Renal pelvis (tissue), 4 donors: ENCODE measurements around the gene OSBP2. TPM values are rescaled to one million over a fixed set of nuclear protein-coding genes. Genes with fewer than 3 reads are reported as not detected.

ENCODE experiments used
- DNase-seq: peaks from one replicate; pipeline ENCODE4 v3.0.0-alpha.2; 2013
- polyA plus RNA-seq, 3 donors: library from polyadenylated mRNA; unstranded; fragments of 120-200 nt; gene quantifications; one replicate each; pipeline ENCODE4 v1.2.1, GENCODE V29; 2013; ENCODE audit not compliant: insufficient read length in 3 of 3

The OSBP2 gene
- polyA plus RNA-seq, 3 donors, result 5.6 to 6.7 (median 5.9) TPM

DNA sequence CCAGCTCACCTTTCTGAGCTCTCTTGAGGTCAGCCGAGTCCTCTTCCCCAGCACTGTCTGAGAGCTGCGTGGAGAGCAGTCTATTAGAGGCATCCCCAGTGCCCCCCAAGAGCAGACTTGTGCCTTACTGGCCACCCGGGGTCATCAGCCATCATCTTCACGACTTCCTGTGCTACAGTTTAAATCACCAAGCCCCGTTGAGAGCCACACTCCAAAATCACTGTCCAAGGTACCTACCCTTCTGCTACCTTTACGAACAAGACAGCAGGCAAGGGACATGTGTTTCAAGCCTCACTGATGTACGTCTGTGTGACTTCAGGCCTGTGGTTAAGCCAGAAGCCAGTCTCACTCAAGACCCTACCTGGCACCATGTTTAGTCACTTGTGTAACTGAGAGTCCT, 238.8 kb downstream of the OSBP2 start:
- DNase-seq, result no peak

- no peak for DNase-seq
Observed at GRCh38 chr22:30934053-30934452, 239.4 kb downstream of the OSBP2 start.

DNA sequence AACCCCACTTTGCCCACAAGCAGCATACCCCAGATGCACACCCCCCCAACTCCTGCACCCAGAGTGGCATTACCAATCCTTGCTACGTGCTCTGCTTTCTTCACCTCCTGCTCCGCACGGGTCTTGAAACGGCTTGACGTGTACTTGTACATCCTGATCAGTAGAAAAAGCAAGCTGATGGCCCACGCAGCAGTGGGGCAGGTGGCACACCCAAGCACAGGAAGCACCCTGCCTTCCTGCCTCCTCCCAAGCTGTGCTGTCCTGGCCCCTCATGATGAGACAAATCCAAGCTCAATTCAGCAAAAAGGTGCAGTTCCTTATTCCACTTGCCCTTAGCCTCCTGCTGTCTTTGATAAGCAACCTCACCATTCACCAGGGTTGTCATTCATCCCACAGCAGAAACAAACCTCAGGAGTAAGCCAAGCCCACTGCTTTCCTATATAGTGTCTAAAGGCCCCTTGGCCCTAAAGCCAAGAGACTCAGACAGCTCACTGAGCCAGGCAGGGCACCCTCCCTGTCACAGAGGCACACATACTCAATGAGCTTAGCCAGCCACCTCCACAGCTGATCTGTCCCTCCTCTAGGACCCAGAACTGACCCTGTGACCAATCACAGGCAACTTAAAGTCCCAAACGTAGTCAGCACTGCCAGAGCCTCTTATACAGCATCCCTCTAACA, 246.2 kb downstream of the OSBP2 start:
- DNase-seq, result no peak

DNA sequence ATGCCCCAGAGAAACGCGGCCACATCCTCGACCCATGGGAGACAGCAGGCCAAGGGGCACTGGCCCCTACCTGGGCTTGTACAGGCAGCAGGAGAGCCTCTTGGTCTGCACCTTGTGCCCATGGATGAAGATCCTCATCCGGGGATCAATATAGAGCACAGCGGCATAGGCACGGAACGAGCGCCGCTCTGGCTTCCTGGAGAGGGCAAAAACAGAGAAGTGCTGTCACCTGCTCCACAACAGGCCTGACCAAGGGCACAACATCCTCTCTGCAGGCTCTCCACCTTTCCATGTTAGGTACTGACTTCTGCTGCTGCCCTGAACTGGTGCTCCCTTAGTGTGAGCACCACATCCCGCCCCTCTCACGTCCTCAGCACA, 246.7 kb downstream of the OSBP2 start:
- DNase-seq, result no peak

DNA sequence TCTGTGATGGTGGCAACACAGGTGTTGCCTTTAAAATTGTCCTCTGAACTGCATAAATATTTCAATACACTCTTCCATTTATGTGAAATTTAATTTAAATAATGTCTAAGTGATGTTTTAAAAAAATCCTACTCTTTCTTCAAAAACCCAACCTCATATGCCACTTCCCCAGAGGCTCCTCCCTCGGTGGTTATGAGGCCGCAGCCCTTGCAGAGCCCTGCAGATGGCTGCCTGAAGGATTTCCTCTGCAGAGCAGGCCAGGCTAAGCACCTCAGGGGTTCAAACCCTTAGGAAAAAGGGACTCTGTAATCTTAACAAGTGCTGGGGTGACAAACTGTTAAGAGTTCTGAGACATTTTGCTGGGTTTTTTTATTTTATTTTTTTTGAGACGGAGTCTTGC, 248.7 kb downstream of the OSBP2 start:
- no peak for DNase-seq

- DNase-seq, result no peak
Observed at GRCh38 chr22:30944986-30945385, 250.3 kb downstream of the OSBP2 start.

- DNase-seq, result no peak
Observed at GRCh38 chr22:30945653-30946052, 251.0 kb downstream of the OSBP2 start.

GRCh38 chr22:30946354-30946753, 251.7 kb downstream of the OSBP2 start:
- DNase-seq, result no peak

DNA sequence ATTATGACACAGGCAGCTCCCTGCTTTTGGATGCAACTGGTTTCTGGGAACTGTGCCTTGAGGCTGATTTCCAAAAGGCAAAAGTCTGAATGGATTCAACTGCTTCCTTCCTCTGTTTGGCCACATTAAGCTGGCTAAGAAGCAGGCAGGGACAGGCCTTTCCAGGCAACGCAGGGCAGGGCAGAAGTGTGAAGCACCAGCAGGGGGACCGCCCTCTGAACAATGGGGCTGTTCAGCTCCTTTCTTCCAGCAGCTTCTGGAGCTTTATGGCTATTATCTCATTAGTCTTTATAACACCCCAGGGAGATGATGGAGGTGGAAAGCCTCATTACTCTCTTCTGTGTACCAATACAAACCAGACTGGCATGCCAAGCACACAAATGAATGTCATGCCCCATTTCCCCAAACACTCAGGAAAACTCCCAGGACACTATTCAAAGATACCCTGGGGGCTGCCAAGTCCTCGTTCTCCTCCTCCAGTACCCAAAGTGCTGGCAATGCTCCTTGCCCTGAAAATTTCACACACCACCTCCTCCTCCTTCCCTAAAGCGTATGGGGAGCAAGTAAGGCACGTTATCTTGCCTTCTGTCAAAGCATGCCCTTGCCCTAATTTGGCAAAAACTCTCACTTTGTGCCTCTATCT, 252.6 kb downstream of the OSBP2 start:
- no peak for DNase-seq

DNA sequence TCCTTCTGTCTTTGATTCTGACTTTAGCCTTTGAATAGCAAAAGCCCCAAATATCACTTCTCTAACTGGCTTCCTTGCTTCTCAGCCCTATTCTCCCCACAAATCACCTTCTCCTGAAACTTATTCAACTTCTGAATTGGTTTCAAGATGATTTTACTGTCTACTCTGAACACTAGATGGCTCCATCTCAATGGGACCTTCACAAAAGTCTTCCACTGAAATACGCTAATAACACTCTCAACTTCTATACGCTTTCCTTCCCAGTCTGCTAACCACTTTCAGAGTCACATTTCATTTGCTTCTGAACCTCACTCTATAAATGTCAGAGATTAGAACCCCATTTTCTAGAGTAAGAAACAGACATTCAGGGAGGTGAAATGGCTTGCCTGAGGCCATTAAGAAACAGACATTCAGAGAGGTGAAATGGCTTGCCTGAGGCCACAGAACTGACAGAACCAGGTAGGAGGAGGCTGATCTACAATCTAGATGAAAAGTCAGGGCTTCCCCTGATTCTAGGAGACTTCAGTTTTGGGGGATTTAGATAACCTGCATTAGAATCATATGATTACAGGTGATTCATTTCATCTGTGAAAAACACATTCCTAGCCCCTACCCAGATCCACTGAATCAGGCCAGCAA, 253.3 kb downstream of the OSBP2 start:
- DNase-seq, result peak; percentile 53

- DNase-seq, result no peak
Observed at GRCh38 chr22:30948930-30949342, 254.3 kb downstream of the OSBP2 start.

- DNase-seq, result no peak
Observed at GRCh38 chr22:30949934-30950660, 255.4 kb downstream of the OSBP2 start.

DNA sequence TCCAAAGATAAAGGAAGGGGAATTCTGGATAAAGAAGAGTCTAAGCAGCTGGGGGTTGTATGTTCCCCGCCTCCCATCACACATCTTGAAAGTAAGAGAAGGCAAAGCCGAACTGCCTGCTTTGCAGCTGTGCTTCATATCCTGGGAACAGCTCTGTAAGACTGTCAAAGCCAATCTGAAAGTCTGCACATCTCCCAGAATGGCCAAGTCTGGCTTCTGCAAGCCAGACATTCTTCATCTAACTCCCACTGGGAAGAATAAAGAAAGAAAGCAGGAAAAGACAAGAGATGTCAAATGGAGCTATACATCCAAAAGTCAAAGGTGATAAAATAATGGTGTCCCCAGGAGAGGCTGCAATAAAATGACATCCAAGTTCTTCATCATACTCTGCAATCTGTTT, 258.5 kb downstream of the OSBP2 start:
- no peak for DNase-seq

DNA sequence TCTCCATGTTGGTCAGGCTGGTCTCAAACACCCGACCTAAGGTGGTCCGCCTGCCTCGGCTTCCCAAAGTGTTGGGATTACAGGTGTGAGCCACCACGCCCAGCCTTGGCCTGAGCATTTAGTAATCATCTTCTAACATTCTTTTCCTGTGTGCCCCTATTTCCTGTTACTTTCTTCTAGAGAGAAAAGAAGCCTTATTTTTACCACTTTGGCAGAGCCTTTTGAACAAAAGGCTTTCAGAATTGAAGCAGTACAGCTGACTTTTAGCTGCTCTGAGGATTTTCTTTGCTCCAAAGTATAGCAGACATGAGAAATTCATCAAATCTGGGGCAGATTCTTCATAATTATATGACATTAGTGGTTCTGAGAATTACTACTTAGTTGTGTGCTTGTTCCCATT, 260.5 kb downstream of the OSBP2 start:
- no peak for DNase-seq

Other genes starting within 250 kb of the OSBP2 start
- under 1 TPM in 1 of 3 donors, not detected in 2; 0.13 TPM for gene SEC14L3, start 222.9 kb upstream of the OSBP2 start, polyA plus RNA-seq
- gene SEC14L4, start 189.2 kb upstream of the OSBP2 start, polyA plus RNA-seq, result 1 to 10 TPM in 1 of 3 donors, under 1 TPM in 2; 0.54 to 1.2 (median 0.58) TPM
- gene SEC14L6, start 148.1 kb upstream of the OSBP2 start, polyA plus RNA-seq, result 10 to 100 TPM in 2 of 3 donors, 1 to 10 TPM in 1; 7.8 to 16.3 (median 11.0) TPM
- 10 to 100 TPM; 28.5 to 44.6 (median 36.9) TPM for gene GAL3ST1, start 120.2 kb upstream of the OSBP2 start, polyA plus RNA-seq
- gene PES1, start 103.0 kb upstream of the OSBP2 start, polyA plus RNA-seq, result 10 to 100 TPM; 74.3 to 88.6 (median 81.8) TPM
- 10 to 100 TPM; 64.4 to 73.5 (median 70.3) TPM for gene TCN2, start 87.7 kb upstream of the OSBP2 start, polyA plus RNA-seq
- gene SLC35E4, start 59.1 kb upstream of the OSBP2 start, polyA plus RNA-seq, result 1 to 10 TPM; 1.9 to 2.4 (median 1.9) TPM
- gene DUSP18, start 27.0 kb upstream of the OSBP2 start, polyA plus RNA-seq, result 10 to 100 TPM in 1 of 3 donors, 1 to 10 TPM in 2; 6.0 to 13.5 (median 8.8) TPM